ENCODE results near the gene ABHD15. TPM values are rescaled to one million over a fixed set of nuclear protein-coding genes. Genes with fewer than 3 reads are reported as not detected.

Gene ABHD15
- total RNA-seq, 6 experiments from 2014 or later: 7.8 to 27.1 (median 13.7) TPM

DNA sequence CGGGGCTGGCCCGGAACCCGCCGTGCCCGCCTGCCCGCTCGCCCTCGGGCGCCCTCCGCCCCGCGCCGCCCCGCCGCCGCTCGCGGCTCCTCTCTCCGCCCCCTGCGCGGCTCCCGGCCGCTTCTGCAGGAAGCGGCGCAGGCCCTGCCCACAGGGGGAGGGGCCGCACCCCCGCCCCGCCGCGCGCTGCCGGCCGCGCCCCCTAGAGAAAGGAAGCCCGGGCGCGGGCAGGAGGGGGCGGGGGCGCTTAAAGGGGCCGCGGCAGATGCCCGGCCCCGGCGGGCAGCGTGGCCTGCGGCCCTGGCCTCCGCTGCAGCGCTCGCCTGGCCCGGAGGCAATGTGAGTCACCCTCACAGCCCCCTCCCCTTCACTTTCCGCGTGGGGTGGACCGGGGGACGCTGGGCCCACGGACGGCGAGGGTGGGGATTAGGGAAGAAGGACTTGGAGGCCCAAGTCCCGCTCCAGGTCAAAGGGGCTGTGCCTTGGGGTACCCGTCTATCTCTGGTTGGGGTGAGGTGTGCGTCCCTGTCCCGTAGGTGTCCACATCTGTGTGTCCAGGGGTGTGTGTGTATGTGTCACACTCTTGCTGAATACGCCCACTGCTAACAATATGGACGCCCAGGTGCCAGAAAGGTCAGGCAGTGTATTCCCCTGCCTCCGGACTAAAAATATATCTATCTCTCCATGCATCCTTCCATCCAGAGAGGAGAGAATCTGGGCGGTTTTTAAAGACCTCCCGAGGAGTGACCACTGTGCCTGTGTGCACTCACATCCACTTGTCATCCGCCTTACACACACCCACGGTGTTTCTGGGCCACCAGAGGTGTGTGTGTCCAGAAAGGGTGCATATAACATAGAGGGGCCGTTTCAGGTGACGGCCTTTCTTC lies 22.9 kb upstream of the ABHD15 start, which contains the start of gene GIT1:
Gene GIT1 (minus strand): TSS at position 125 of the 887 bp plus-strand sequence. CDS start 270 bp downstream, outside the sequence.
- Histone ChIP-seq H3K4me3 (peak within 1 kb of the TSS; percentile 66 to 84 (median 73)), H3K27ac (peak within 1 kb of the TSS; percentile 62 to 77 (median 67)), H3K27me3 (no peaks in the 10 kb centered on the region), H3K9me3 (no peaks in the 10 kb centered on the region), H3K4me1 (peaks cover 0 to 35% (median 16%) of the 10 kb centered on the region in 4 donors), H3K36me3 (no peaks in the 10 kb centered on the region)
- intact Hi-C loops (cut with DNase I): no loop called here
- peak; percentile 89 to 90 (median 90) for DNase-seq
- peak; percentile 79 to 93 (median 86) for ATAC-seq
- WGBS (ENCODE audit: insufficient coverage, low coverage, low lambda C conversion rate, missing lambda C conversion rate): 23% methylated on average over 13 of the region's 70 CpGs
- peak; percentile 70 for TF ChIP-seq POLR2A (IDR thresholded peaks at IDR 0.05)
- TF ChIP-seq, protein P1, sequence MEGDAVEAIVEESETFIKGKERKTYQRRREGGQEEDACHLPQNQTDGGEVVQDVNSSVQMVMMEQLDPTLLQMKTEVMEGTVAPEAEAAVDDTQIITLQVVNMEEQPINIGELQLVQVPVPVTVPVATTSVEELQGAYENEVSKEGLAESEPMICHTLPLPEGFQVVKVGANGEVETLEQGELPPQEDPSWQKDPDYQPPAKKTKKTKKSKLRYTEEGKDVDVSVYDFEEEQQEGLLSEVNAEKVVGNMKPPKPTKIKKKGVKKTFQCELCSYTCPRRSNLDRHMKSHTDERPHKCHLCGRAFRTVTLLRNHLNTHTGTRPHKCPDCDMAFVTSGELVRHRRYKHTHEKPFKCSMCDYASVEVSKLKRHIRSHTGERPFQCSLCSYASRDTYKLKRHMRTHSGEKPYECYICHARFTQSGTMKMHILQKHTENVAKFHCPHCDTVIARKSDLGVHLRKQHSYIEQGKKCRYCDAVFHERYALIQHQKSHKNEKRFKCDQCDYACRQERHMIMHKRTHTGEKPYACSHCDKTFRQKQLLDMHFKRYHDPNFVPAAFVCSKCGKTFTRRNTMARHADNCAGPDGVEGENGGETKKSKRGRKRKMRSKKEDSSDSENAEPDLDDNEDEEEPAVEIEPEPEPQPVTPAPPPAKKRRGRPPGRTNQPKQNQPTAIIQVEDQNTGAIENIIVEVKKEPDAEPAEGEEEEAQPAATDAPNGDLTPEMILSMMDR (IDR thresholded peaks at IDR 0.05): no peak

DNA sequence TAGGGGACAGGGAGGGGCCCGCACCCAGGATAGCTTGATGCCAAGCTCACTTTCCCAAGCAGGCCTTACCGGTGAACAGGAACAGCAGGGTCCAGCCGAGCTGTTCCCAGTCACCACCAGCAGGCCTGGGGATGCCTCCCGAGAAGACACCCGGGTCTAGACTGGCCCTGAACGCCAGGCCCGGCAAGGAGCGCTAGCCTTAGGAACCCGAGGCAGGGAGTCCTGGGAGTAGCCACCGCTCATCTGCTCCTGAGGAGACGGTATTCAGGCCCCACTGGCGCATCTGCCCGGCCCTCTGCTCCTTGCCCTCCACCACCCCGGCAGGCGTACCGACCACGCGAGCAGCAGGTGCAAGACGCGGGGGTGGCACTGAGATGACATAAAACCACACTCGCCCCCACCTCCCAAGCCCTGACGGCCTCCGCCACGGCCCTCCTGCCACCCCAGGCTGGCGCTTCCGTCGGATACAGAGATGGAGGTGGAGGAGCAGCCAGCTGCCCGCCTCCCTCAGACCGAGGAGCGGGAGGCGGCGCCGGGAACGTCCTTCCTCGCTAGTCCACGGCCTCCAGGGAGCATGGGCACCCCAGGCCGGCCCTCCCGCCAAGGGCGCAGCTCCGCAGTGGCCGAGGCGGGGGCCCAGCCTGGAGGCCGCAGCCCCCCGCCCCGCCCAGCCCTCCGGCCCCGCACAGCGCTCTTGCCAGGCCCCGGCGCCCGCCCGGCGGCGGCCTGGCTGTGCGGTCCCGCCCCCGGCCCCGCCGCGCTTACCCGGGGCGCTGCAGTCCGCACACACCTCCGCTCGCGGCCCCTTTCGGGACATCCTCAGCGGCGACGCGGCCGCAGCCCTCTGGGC lies 21.9 kb upstream of the ABHD15 start:
- WGBS (ENCODE audit: insufficient coverage, low coverage, low lambda C conversion rate, missing lambda C conversion rate): 0% methylated on average over 6 of the region's 72 CpGs
- H3K4me1 ChIP-seq: peaks cover 0 to 35% (median 16%) of the 10 kb centered on the region in 4 donors
- no peaks in the 10 kb centered on the region for H3K36me3 ChIP-seq
- H3K27me3 ChIP-seq: no peaks in the 10 kb centered on the region
- ATAC-seq (peak; percentile 5 to 17 (median 8)), DNase-seq (peak in 1 of 3 donors; percentile 62)
- H3K4me3 ChIP-seq: peak overlapping the region; percentile 66 to 84 (median 73)
- peak overlapping the region; percentile 26 to 77 (median 55) for H3K27ac ChIP-seq
- no peaks in the 10 kb centered on the region for H3K9me3 ChIP-seq
- intact Hi-C loops (cut with DNase I): no loop called here
- TF ChIP-seq POLR2A (IDR thresholded peaks at IDR 0.05): no peak
- TF ChIP-seq, protein P1 (IDR thresholded peaks at IDR 0.05): no peak

DNA sequence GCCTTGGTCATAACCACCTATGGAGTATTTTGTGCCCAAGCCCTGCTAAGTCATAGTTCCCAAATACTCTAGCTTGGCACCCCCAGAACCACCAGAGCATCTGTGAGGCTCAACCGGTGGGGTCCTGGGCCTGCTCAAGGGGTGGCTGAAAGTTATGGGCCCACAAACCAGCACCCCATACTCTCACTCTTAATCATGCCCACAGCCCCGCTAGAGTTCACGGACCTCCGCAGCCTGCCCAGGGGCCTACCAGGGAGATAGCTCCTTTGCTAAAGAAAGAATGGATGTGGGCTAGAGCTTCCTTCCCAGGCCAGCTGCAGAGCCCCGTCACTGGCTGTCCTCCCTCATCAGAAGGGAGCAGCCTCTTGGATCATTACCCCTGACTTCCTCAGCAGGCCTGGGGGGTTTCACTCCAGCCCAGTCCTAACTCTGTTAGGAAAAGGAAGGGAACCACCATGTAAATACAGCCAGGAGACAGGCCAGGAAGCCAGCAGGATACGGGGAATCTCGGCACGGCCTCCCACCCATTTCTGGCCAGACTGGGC lies 21.3 kb upstream of the ABHD15 start:
- 26% methylated on average over 7 of the region's 8 CpGs for WGBS (ENCODE audit: insufficient coverage, low coverage, low lambda C conversion rate, missing lambda C conversion rate)
- ATAC-seq: no peak
- DNase-seq: peak in 2 of 3 donors; percentile 13 to 38
- intact Hi-C loops (cut with DNase I): no loop called here
- TF ChIP-seq, protein P1 (IDR thresholded peaks at IDR 0.05): no peak
- no peak for TF ChIP-seq POLR2A (IDR thresholded peaks at IDR 0.05)
- Histone ChIP-seq H3K9me3 (no peaks in the 10 kb centered on the region), H3K27ac (peak overlapping the region; percentile 26 to 77 (median 55)), H3K4me1 (peaks cover 0 to 35% (median 16%) of the 10 kb centered on the region in 4 donors), H3K27me3 (no peaks in the 10 kb centered on the region), H3K36me3 (no peaks in the 10 kb centered on the region), H3K4me3 (peak overlapping the region; percentile 66 to 84 (median 73))

DNA sequence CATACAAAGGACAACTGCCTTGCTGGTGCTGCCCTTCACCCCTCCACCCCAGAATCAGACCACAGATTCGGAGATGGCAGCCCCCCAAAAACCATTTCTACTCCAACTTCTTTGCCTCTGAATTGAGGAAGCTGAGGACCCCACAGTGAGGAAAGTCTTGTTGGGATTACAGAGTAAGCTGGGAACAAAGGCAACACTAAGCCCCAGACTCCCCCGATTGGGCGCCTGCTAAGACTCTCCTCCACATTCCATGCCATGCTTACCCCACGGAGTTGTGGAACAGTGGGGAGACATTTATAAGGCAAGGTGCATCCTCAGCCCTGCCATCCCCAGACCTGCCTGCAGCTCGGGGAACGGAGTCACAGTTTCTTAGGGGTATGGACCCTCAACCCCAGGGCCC lies 20.8 kb upstream of the ABHD15 start:
- DNase-seq (peak in 1 of 3 donors; percentile 12), ATAC-seq (no peak)
- H3K9me3 ChIP-seq: no peaks in the 10 kb centered on the region
- H3K27ac ChIP-seq: peak overlapping the region in 1 of 3 donors; percentile 77
- 79% methylated on average over 2 of the region's 6 CpGs for WGBS (ENCODE audit: insufficient coverage, low coverage, low lambda C conversion rate, missing lambda C conversion rate)
- TF ChIP-seq, protein P1 (IDR thresholded peaks at IDR 0.05): no peak
- TF ChIP-seq POLR2A (IDR thresholded peaks at IDR 0.05): no peak
- H3K36me3 ChIP-seq: no peaks in the 10 kb centered on the region
- intact Hi-C loops (cut with DNase I): no loop called here
- H3K4me3 ChIP-seq: no peak overlapping the region
- peaks cover 0 to 33% (median 15%) of the 10 kb centered on the region in 4 donors for H3K4me1 ChIP-seq
- H3K27me3 ChIP-seq: no peaks in the 10 kb centered on the region

Data from right lobe of liver (tissue), 6 donors.